OCI-LY7 (cell line): ENCODE data around the gene GPR78.
"Not testable (repeated sequence)": the region's sequence is repeated elsewhere in the genome, so short reads cannot be mapped to it uniquely, and the experiment has no call there.

Experiments
- CTCF ChIP-seq: fragments of 200-600 bp; sonication (generic); conservative IDR thresholded peaks from 2 replicates; pipeline ENCODE4 v1.5.1; 2014; ENCODE audit warnings: mild to moderate bottlenecking, antibody characterized with exemption, low read length, moderate library complexity, mixed read lengths
- EZH2phosphoT487 ChIP-seq: fragments of 200-600 bp; sonication (generic); IDR thresholded peaks from 2 replicates; pipeline ENCODE4 v1.6.1; 2018; ENCODE audit warnings: low read depth, borderline replicate concordance, mild to moderate bottlenecking, mixed run types, antibody characterized with exemption, low read length, moderate library complexity, mixed read lengths

GRCh38 chr4:8634773-8635172 is 54.6 kb downstream of the GPR78 start:
- TF ChIP-seq CTCF, EZH2phosphoT487: not testable (repeated sequence)
